Stimulated activated effector memory CD8-positive, alpha-beta T cell treated with anti-CD3 and anti-CD28 coated beads, Interleukin-12 subunit alpha, Interleukin-12 subunit beta, amount 100 ng/mL, for 72 hours (primary cell): ENCODE measurements around the gene RPS6KB2.
A peak's percentile ranks its signal among the peaks of the same experiment; 100 is the strongest.

Source experiments
- ATAC-seq: fragments of 150-1000 bp; cut with Tn5 transposase; 2 replicates; pipeline ENCODE4 v1.10.0; 2021
- DNase-seq, 2 donors: peaks; one replicate each; pipeline ENCODE4 v3.0.0; 2021 to 2022; ENCODE audit warnings: low spot score in 2 of 2
- H3K27ac Mint-ChIP-seq: one replicate; pipeline ENCODE4 v1.8.0; 2022; ENCODE audit warnings: mild to moderate bottlenecking, mixed read lengths
- H3K36me3 Mint-ChIP-seq: one replicate; pipeline ENCODE4 v1.8.0; 2022; ENCODE audit warnings: mild to moderate bottlenecking, mixed read lengths
- H3K4me1 Mint-ChIP-seq: one replicate; pipeline ENCODE4 v1.8.0; 2022; ENCODE audit warnings: mixed read lengths
- H3K4me3 Mint-ChIP-seq: one replicate; pipeline ENCODE4 v1.8.0; 2022; ENCODE audit warnings: mild to moderate bottlenecking, mixed read lengths
- H3K9me3 Mint-ChIP-seq: one replicate; pipeline ENCODE4 v1.8.0; 2022; ENCODE audit warnings: mixed read lengths

RPS6KB2 gene

GRCh38 chr11:67413266-67413849 is 14.9 kb upstream of the RPS6KB2 start:
- Mint-ChIP-seq H3K27ac (peak overlapping the region; percentile 85), H3K4me3 (peak overlapping the region; percentile 76), H3K36me3 (peaks cover 53% of the 10 kb centered on the region), H3K9me3 (no peaks in the 10 kb centered on the region), H3K4me1 (peaks cover 81% of the 10 kb centered on the region)
- ATAC-seq (no peak), DNase-seq (no peak)

- H3K4me3 Mint-ChIP-seq: peak within 1 kb of the TSS; percentile 76
- H3K27ac Mint-ChIP-seq: peak within 1 kb of the TSS; percentile 91
- no peaks in the 10 kb centered on the region for H3K9me3 Mint-ChIP-seq
- DNase-seq (no peak), ATAC-seq (peak; percentile 25)
- H3K4me1 Mint-ChIP-seq: peaks cover 79% of the 10 kb centered on the region
- H3K36me3 Mint-ChIP-seq: peaks cover 34% of the 10 kb centered on the region
Measured at GRCh38 chr11:67415501-67416304, 12.6 kb upstream of the RPS6KB2 start, which contains the start of gene CARNS1. CARNS1 (plus strand) TSS chr11:67415678; CDS start chr11:67416200, 522 bp downstream.

GRCh38 chr11:67416416-67417335 is 11.6 kb upstream of the RPS6KB2 start:
- no peaks in the 10 kb centered on the region for H3K9me3 Mint-ChIP-seq
- H3K27ac Mint-ChIP-seq: peak overlapping the region; percentile 91
- peaks cover 75% of the 10 kb centered on the region for H3K4me1 Mint-ChIP-seq
- H3K4me3 Mint-ChIP-seq: peak overlapping the region; percentile 76
- DNase-seq: peak in 1 of 2 donors; percentile 64
- no peak for ATAC-seq
- H3K36me3 Mint-ChIP-seq: peaks cover 26% of the 10 kb centered on the region

GRCh38 chr11:67417425-67417824 is 10.9 kb upstream of the RPS6KB2 start:
- Mint-ChIP-seq H3K9me3 (no peaks in the 10 kb centered on the region), H3K4me3 (peak overlapping the region; percentile 76), H3K27ac (no peak overlapping the region)

GRCh38 chr11:67418476-67419281 is 9.6 kb upstream of the RPS6KB2 start:
- no peak for DNase-seq
- peak overlapping the region; percentile 76 for H3K4me3 Mint-ChIP-seq
- H3K36me3 Mint-ChIP-seq: peaks cover 14% of the 10 kb centered on the region
- H3K9me3 Mint-ChIP-seq: no peaks in the 10 kb centered on the region
- H3K4me1 Mint-ChIP-seq: peaks cover 64% of the 10 kb centered on the region
- H3K27ac Mint-ChIP-seq: peak overlapping the region; percentile 84
- no peak for ATAC-seq

More at GRCh38 chr11:67417425-67417824, 10.9 kb upstream of the RPS6KB2 start:
- Mint-ChIP-seq H3K4me1 (peaks cover 68% of the 10 kb centered on the region), H3K36me3 (peaks cover 22% of the 10 kb centered on the region)
- DNase-seq (no peak), ATAC-seq (no peak)

GRCh38 chr11:67419325-67420049 is 8.8 kb upstream of the RPS6KB2 start:
- Mint-ChIP-seq H3K27ac (peak overlapping the region; percentile 84), H3K36me3 (peaks cover 12% of the 10 kb centered on the region)

GRCh38 chr11:67420147-67420645 is 8.1 kb upstream of the RPS6KB2 start:
- Mint-ChIP-seq H3K27ac (peak overlapping the region; percentile 84), H3K4me1 (peaks cover 68% of the 10 kb centered on the region), H3K9me3 (no peaks in the 10 kb centered on the region), H3K4me3 (peak overlapping the region; percentile 76), H3K36me3 (peaks cover 18% of the 10 kb centered on the region)
- no peak for ATAC-seq
- no peak for DNase-seq

More at GRCh38 chr11:67419325-67420049, 8.8 kb upstream of the RPS6KB2 start:
- ATAC-seq (no peak), DNase-seq (no peak)
- Mint-ChIP-seq H3K4me3 (peak overlapping the region; percentile 76), H3K4me1 (peaks cover 66% of the 10 kb centered on the region), H3K9me3 (no peaks in the 10 kb centered on the region)

GRCh38 chr11:67420646-67421429 is 7.5 kb upstream of the RPS6KB2 start:
- peak; percentile 98 to 99 for DNase-seq

GRCh38 chr11:67421430-67422031 is 6.8 kb upstream of the RPS6KB2 start:
- Mint-ChIP-seq H3K27ac (peak overlapping the region; percentile 67), H3K36me3 (peaks cover 18% of the 10 kb centered on the region), H3K9me3 (no peaks in the 10 kb centered on the region), H3K4me3 (peak overlapping the region; percentile 76), H3K4me1 (peaks cover 71% of the 10 kb centered on the region)
- no peak for ATAC-seq
- no peak for DNase-seq

More at GRCh38 chr11:67420646-67421429, 7.5 kb upstream of the RPS6KB2 start:
- H3K4me3 Mint-ChIP-seq: peak overlapping the region; percentile 76
- H3K36me3 Mint-ChIP-seq: peaks cover 18% of the 10 kb centered on the region
- H3K27ac Mint-ChIP-seq: peak overlapping the region; percentile 84
- H3K9me3 Mint-ChIP-seq: no peaks in the 10 kb centered on the region
- H3K4me1 Mint-ChIP-seq: peaks cover 71% of the 10 kb centered on the region
- peak; percentile 88 for ATAC-seq

GRCh38 chr11:67422891-67423290 is 5.4 kb upstream of the RPS6KB2 start:
- DNase-seq: no peak
- Mint-ChIP-seq H3K4me3 (peak overlapping the region; percentile 29), H3K4me1 (peaks cover 65% of the 10 kb centered on the region), H3K36me3 (peaks cover 25% of the 10 kb centered on the region), H3K9me3 (no peaks in the 10 kb centered on the region), H3K27ac (no peak overlapping the region)
- ATAC-seq: no peak

- ATAC-seq (no peak), DNase-seq (no peak)
- no peaks in the 10 kb centered on the region for H3K9me3 Mint-ChIP-seq
- no peak overlapping the region for H3K27ac Mint-ChIP-seq
- no peak overlapping the region for H3K4me3 Mint-ChIP-seq
- H3K36me3 Mint-ChIP-seq: peaks cover 31% of the 10 kb centered on the region
- H3K4me1 Mint-ChIP-seq: peaks cover 63% of the 10 kb centered on the region
Measured at GRCh38 chr11:67423466-67423865, 4.8 kb upstream of the RPS6KB2 start.

GRCh38 chr11:67423891-67424613 is 4.2 kb upstream of the RPS6KB2 start:
- DNase-seq (no peak), ATAC-seq (no peak)
- Mint-ChIP-seq H3K4me1 (peaks cover 57% of the 10 kb centered on the region), H3K9me3 (no peaks in the 10 kb centered on the region), H3K36me3 (peaks cover 36% of the 10 kb centered on the region), H3K27ac (peak overlapping the region; percentile 69), H3K4me3 (no peak overlapping the region)
